Measurements from ENCODE around the gene FAM136A. TPM values are rescaled to one million over a fixed set of nuclear protein-coding genes. Genes with fewer than 3 reads are reported as not detected.

FAM136A gene
- total RNA-seq (10 to 100 TPM; 15.7 to 19.8 TPM), polyA plus RNA-seq (10 to 100 TPM; 28.0 to 31.2 TPM)
- long read RNA-seq, donor 1, transcript FAM136A-201 (3 exons, 1,810 nt), result major isoform, 102 of 120 reads
- long read RNA-seq, donor 1, partial matches to known transcripts, result 4 of 120 reads
- long read RNA-seq, donor 1, other reads (novel, unspliced or antisense), result 9 of 120 reads
- long read RNA-seq, donor 2, transcript FAM136A-201 (3 exons, 1,810 nt), result major isoform, 22 of 30 reads
- long read RNA-seq, donor 2, transcript FAM136A-205 (3 exons, 2,398 nt), result minor isoform, 5 of 30 reads
- long read RNA-seq, donor 2, partial matches to known transcripts, result 1 of 30 reads
- long read RNA-seq, donor 2, other reads (novel, unspliced or antisense), result 2 of 30 reads

- peak; percentile 98 for ATAC-seq (ENCODE audit: low FRiP score)
- H3K27me3 ChIP-seq (ENCODE audit: control insufficient read depth in 1 of 2, insufficient read depth in 2 of 2, low read length in 1 of 2), result no peaks in the 10 kb centered on the region
- 0 to 1% methylated on average over 70 to 79 of the region's 79 CpGs for WGBS, 2 donors
These were observed at the start of gene FAM136A for GRCh38 chr2:70301344-70302194. Gene FAM136A, minus strand, starts transcription at chr2:70302067. Its CDS starts 56 bp downstream, at chr2:70302011.

GRCh38 chr2:70349921-70350685 lies 48.2 kb upstream of the FAM136A start:
- peaks cover 2% of the 10 kb centered on the region for H3K9me3 ChIP-seq (ENCODE audit: control insufficient read depth, low read length)
- ATAC-seq (ENCODE audit: low FRiP score), result no peak
- no peaks in the 10 kb centered on the region for H3K27me3 ChIP-seq (ENCODE audit: control insufficient read depth in 1 of 2, insufficient read depth in 2 of 2, low read length in 1 of 2)
- intact Hi-C loops (cut with DNase I), result loop anchor here in 1 of 2 donors (10.0 kb wide), 1 partner anchor 265 kb away; no protein-coding TSS in a partner anchor
- H3K4me1 ChIP-seq (ENCODE audit: control insufficient read depth in 1 of 2, insufficient read depth in 2 of 2, low read length in 2 of 2), result no peaks in the 10 kb centered on the region
- no peak overlapping the region for H3K4me3 ChIP-seq (ENCODE audit: low read length in 2 of 2)
- no peaks in the 10 kb centered on the region for H3K36me3 ChIP-seq (ENCODE audit: control insufficient read depth in 1 of 2, insufficient read depth in 2 of 2, low read length in 1 of 2)
- no peak for DNase-seq
- 64 to 80% methylated on average over 3 of the region's 3 CpGs for WGBS, 2 donors
- H3K27ac ChIP-seq (ENCODE audit: low read depth in 1 of 2, low read length in 2 of 2), result no peak overlapping the region

More at GRCh38 chr2:70301344-70302194, at the start of gene FAM136A:
- peak within 1 kb of the TSS in 1 of 2 donors; percentile 1 for H3K27ac ChIP-seq (ENCODE audit: low read depth in 1 of 2, low read length in 2 of 2)
- H3K4me1 ChIP-seq (ENCODE audit: control insufficient read depth in 1 of 2, insufficient read depth in 2 of 2, low read length in 2 of 2), result no peaks in the 10 kb centered on the region
- H3K4me3 ChIP-seq (ENCODE audit: low read length in 2 of 2), result peak within 1 kb of the TSS; percentile 68 to 70
- intact Hi-C loops (cut with DNase I), result loop anchor here in 1 of 2 donors (5.0 kb wide), 2 partner anchors 316 to 646 kb away; no protein-coding TSS in a partner anchor
- H3K9me3 ChIP-seq (ENCODE audit: control insufficient read depth, low read length), result no peaks in the 10 kb centered on the region
- DNase-seq, result peak; percentile 92 to 97
- peaks cover 0 to 3% of the 10 kb centered on the region in 2 donors for H3K36me3 ChIP-seq (ENCODE audit: control insufficient read depth in 1 of 2, insufficient read depth in 2 of 2, low read length in 1 of 2)

GRCh38 chr2:70347831-70348230 lies 46.0 kb upstream of the FAM136A start:
- Histone ChIP-seq H3K9me3 (ENCODE audit: control insufficient read depth, low read length) (no peaks in the 10 kb centered on the region), H3K27ac (ENCODE audit: low read depth in 1 of 2, low read length in 2 of 2) (no peak overlapping the region), H3K36me3 (ENCODE audit: control insufficient read depth in 1 of 2, insufficient read depth in 2 of 2, low read length in 1 of 2) (no peaks in the 10 kb centered on the region), H3K4me3 (ENCODE audit: low read length in 2 of 2) (no peak overlapping the region), H3K27me3 (ENCODE audit: control insufficient read depth in 1 of 2, insufficient read depth in 2 of 2, low read length in 1 of 2) (no peaks in the 10 kb centered on the region), H3K4me1 (ENCODE audit: control insufficient read depth in 1 of 2, insufficient read depth in 2 of 2, low read length in 2 of 2) (no peaks in the 10 kb centered on the region)
- 58 to 62% methylated on average over 1 of the region's 1 CpG for WGBS, 2 donors
- no peak for ATAC-seq (ENCODE audit: low FRiP score)
- DNase-seq, result no peak
- intact Hi-C loops (cut with DNase I), result loop anchor here in 1 of 2 donors (10.0 kb wide), 1 partner anchor 267 kb away; no protein-coding TSS in a partner anchor

GRCh38 chr2:70344195-70344594 lies 42.3 kb upstream of the FAM136A start:
- no peak for DNase-seq
- Histone ChIP-seq H3K4me3 (ENCODE audit: low read length in 2 of 2) (no peak overlapping the region), H3K27ac (ENCODE audit: low read depth in 1 of 2, low read length in 2 of 2) (no peak overlapping the region), H3K9me3 (ENCODE audit: control insufficient read depth, low read length) (no peaks in the 10 kb centered on the region), H3K4me1 (ENCODE audit: control insufficient read depth in 1 of 2, insufficient read depth in 2 of 2, low read length in 2 of 2) (no peaks in the 10 kb centered on the region), H3K36me3 (ENCODE audit: control insufficient read depth in 1 of 2, insufficient read depth in 2 of 2, low read length in 1 of 2) (no peaks in the 10 kb centered on the region), H3K27me3 (ENCODE audit: control insufficient read depth in 1 of 2, insufficient read depth in 2 of 2, low read length in 1 of 2) (no peaks in the 10 kb centered on the region)
- WGBS, 2 donors, result 62 to 71% methylated on average over 1 of the region's 1 CpG
- intact Hi-C loops (cut with DNase I), result loop anchor here in 1 of 2 donors (10.0 kb wide), 1 partner anchor 271 kb away; no protein-coding TSS in a partner anchor
- ATAC-seq (ENCODE audit: low FRiP score), result no peak

- ATAC-seq (ENCODE audit: low FRiP score) (no peak), DNase-seq (no peak)
- H3K4me3 ChIP-seq (ENCODE audit: low read length in 2 of 2), result no peak overlapping the region
- no peaks in the 10 kb centered on the region for H3K27me3 ChIP-seq (ENCODE audit: control insufficient read depth in 1 of 2, insufficient read depth in 2 of 2, low read length in 1 of 2)
- H3K9me3 ChIP-seq (ENCODE audit: control insufficient read depth, low read length), result no peaks in the 10 kb centered on the region
- no peaks in the 10 kb centered on the region for H3K36me3 ChIP-seq (ENCODE audit: control insufficient read depth in 1 of 2, insufficient read depth in 2 of 2, low read length in 1 of 2)
- H3K4me1 ChIP-seq (ENCODE audit: control insufficient read depth in 1 of 2, insufficient read depth in 2 of 2, low read length in 2 of 2), result no peaks in the 10 kb centered on the region
- intact Hi-C loops (cut with DNase I), result loop anchor here (1.0 to 10.0 kb wide), 3 partner anchors 271 to 275 kb away; no protein-coding TSS in a partner anchor
- H3K27ac ChIP-seq (ENCODE audit: low read depth in 1 of 2, low read length in 2 of 2), result no peak overlapping the region
These were observed 39.6 kb upstream of the FAM136A start for GRCh38 chr2:70341477-70341765.

- Histone ChIP-seq H3K4me3 (ENCODE audit: low read length in 2 of 2) (no peak overlapping the region), H3K27me3 (ENCODE audit: control insufficient read depth in 1 of 2, insufficient read depth in 2 of 2, low read length in 1 of 2) (no peaks in the 10 kb centered on the region), H3K27ac (ENCODE audit: low read depth in 1 of 2, low read length in 2 of 2) (no peak overlapping the region), H3K36me3 (ENCODE audit: control insufficient read depth in 1 of 2, insufficient read depth in 2 of 2, low read length in 1 of 2) (no peaks in the 10 kb centered on the region), H3K9me3 (ENCODE audit: control insufficient read depth, low read length) (no peaks in the 10 kb centered on the region), H3K4me1 (ENCODE audit: control insufficient read depth in 1 of 2, insufficient read depth in 2 of 2, low read length in 2 of 2) (no peaks in the 10 kb centered on the region)
- 8 to 10% methylated on average over 7 of the region's 7 CpGs for WGBS, 2 donors
- ATAC-seq (ENCODE audit: low FRiP score) (peak; percentile 56), DNase-seq (no peak)
- intact Hi-C loops (cut with DNase I), result loop anchor here (1.0 to 10.0 kb wide), 3 partner anchors 271 to 276 kb away; no protein-coding TSS in a partner anchor
These were observed 39.1 kb upstream of the FAM136A start for GRCh38 chr2:70340761-70341476.

GRCh38 chr2:70340075-70340474 lies 38.2 kb upstream of the FAM136A start:
- ATAC-seq (ENCODE audit: low FRiP score), result no peak
- H3K9me3 ChIP-seq (ENCODE audit: control insufficient read depth, low read length), result no peaks in the 10 kb centered on the region
- H3K27ac ChIP-seq (ENCODE audit: low read depth in 1 of 2, low read length in 2 of 2), result no peak overlapping the region
- no peaks in the 10 kb centered on the region for H3K27me3 ChIP-seq (ENCODE audit: control insufficient read depth in 1 of 2, insufficient read depth in 2 of 2, low read length in 1 of 2)
- intact Hi-C loops (cut with DNase I), result loop anchor here (2.0 to 10.0 kb wide), 2 partner anchors 275 to 277 kb away; no protein-coding TSS in a partner anchor
- DNase-seq, result no peak
- 56 to 59% methylated on average over 4 of the region's 4 CpGs for WGBS, 2 donors
- H3K36me3 ChIP-seq (ENCODE audit: control insufficient read depth in 1 of 2, insufficient read depth in 2 of 2, low read length in 1 of 2), result no peaks in the 10 kb centered on the region
- no peaks in the 10 kb centered on the region for H3K4me1 ChIP-seq (ENCODE audit: control insufficient read depth in 1 of 2, insufficient read depth in 2 of 2, low read length in 2 of 2)
- no peak overlapping the region for H3K4me3 ChIP-seq (ENCODE audit: low read length in 2 of 2)

- no peak overlapping the region for H3K4me3 ChIP-seq (ENCODE audit: low read length in 2 of 2)
- intact Hi-C loops (cut with DNase I), result no loop called here
- H3K27ac ChIP-seq (ENCODE audit: low read depth in 1 of 2, low read length in 2 of 2), result no peak overlapping the region
- no peaks in the 10 kb centered on the region for H3K9me3 ChIP-seq (ENCODE audit: control insufficient read depth, low read length)
- DNase-seq, result no peak
- H3K4me1 ChIP-seq (ENCODE audit: control insufficient read depth in 1 of 2, insufficient read depth in 2 of 2, low read length in 2 of 2), result no peaks in the 10 kb centered on the region
- no peaks in the 10 kb centered on the region for H3K36me3 ChIP-seq (ENCODE audit: control insufficient read depth in 1 of 2, insufficient read depth in 2 of 2, low read length in 1 of 2)
- 83 to 84% methylated on average over 4 of the region's 4 CpGs for WGBS, 2 donors
- no peak for ATAC-seq (ENCODE audit: low FRiP score)
- no peaks in the 10 kb centered on the region for H3K27me3 ChIP-seq (ENCODE audit: control insufficient read depth in 1 of 2, insufficient read depth in 2 of 2, low read length in 1 of 2)
These were observed 34.7 kb upstream of the FAM136A start for GRCh38 chr2:70336552-70336951.

All from aorta (tissue), 5 donors.